ENCODE results near the gene ERBB4.

- TF ChIP-seq POLR2AphosphoS2 (conservative IDR thresholded peaks at IDR 0.05; ENCODE audit: low read length), result no peak
- no peak for TF ChIP-seq CEBPB (IDR thresholded peaks at IDR 0.05)
- no peak for TF ChIP-seq CTCF (IDR thresholded peaks at IDR 0.05)
- no peak for TF ChIP-seq ZNF302 (CRISPR knock-in tag; IDR thresholded peaks at IDR 0.05)
- TF ChIP-seq ELK1 (IDR thresholded peaks at IDR 0.05; ENCODE audit: low read depth, low read length), result no peak
- no peak for TF ChIP-seq PBX3 (IDR thresholded peaks at IDR 0.05)
These were observed 782.3 kb downstream of the ERBB4 start for GRCh38 chr2:211756266-211756665.
